ENCODE data around the gene ABCC10.
A peak's percentile ranks its signal among the peaks of the same experiment; 100 is the strongest.
"Not testable (repeated sequence)": the region's sequence is repeated elsewhere in the genome, so short reads cannot be mapped to it uniquely, and the experiment has no call there.

The ABCC10 gene

DNA sequence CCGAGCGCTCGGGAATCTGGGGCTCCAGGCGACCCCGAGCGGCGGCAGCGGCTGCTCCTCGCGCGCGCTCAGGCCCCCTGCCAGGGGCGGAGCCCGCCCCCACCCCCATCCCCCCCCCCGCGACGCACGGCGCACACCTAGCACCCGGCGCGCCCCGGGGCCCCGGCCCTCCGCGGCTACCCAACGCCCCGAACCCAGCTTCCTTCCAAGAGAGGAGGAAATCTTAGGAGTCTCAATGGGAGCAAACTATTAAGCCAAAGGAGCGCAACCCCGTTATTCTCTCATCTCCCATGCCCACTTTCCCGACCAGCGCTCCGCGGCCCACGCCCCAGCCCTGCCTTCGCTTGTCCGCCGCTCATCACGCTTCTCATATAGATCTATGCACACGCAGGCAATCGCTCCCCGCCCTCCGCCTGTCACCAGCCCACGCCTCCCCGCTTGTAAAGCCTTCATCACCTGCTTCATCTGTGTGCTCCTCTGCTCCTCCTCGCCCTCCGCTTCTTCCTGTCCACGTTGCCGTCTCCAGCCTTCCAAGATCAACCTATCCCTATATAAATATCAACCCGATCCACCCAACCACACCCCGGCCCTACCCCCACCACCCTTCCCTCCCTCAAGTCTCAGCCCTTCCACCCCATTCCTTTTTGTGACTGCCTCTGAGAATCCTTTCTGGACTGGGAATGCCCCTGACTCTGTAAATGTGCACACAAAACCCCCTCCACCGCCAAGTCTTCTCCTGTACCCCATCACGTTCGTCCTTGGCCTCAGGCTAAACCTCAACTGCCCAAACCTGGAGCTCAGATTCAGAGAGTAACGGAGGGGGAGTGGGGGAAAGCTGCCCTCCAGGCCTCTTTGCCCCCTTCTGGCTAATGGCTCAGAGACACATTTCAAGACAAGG, 28.4 kb downstream of the ABCC10 start, which contains the start of gene DLK2:
Gene DLK2, minus strand, starts transcription at position 18 of the 898 bp plus-strand sequence. CDS start 723 bp downstream, outside the sequence.
- Histone ChIP-seq H3K27ac (ENCODE audit: low read depth, low read length, severe bottlenecking) (no peak within 1 kb of the TSS), H3K36me3 (ENCODE audit: control insufficient read depth, insufficient read depth, low read length) (peaks cover 13% of the 10 kb centered on the region), H3K4me1 (ENCODE audit: control insufficient read depth, insufficient read depth, low read length, poor library complexity, severe bottlenecking) (no peaks in the 10 kb centered on the region), H3K4me3 (ENCODE audit: extremely low read depth, insufficient read depth, low read length, poor library complexity, severe bottlenecking) (peak within 1 kb of the TSS; percentile 48), H3K9me3 (ENCODE audit: control insufficient read depth, low read length) (no peaks in the 10 kb centered on the region)
- WGBS, 2 experiments (ENCODE audit: insufficient coverage in 2 of 2), result 4 to 5% methylated on average over 28 of the region's 55 CpGs

DNA sequence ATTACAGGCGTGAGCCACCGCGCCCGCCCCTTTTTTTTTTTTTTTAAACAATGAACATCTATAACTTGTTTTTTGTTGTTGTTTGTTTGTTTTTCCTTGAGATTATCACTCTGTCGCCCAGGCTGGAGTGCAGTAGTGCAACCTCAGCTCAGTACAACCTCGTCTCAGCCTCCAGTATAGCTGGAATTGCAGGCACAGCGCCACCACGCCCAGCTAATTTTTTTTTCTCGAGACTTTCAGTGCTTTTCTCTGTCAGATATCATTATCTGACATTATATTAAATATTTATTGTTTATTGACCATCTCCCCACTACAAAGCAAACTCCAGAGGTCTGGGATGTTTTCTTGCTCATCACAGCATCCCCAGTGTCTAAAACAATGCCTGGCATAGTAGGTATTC, 30.3 kb downstream of the ABCC10 start:
- Histone ChIP-seq H3K36me3 (ENCODE audit: control insufficient read depth, insufficient read depth, low read length) (no peaks in the 10 kb centered on the region), H3K4me3 (ENCODE audit: extremely low read depth, insufficient read depth, low read length, poor library complexity, severe bottlenecking) (no peak overlapping the region), H3K4me1 (ENCODE audit: control insufficient read depth, insufficient read depth, low read length, poor library complexity, severe bottlenecking) (no peaks in the 10 kb centered on the region), H3K27ac (ENCODE audit: low read depth, low read length, severe bottlenecking) (no peak overlapping the region), H3K9me3 (ENCODE audit: control insufficient read depth, low read length) (no peaks in the 10 kb centered on the region)
- 71 to 73% methylated on average over 3 of the region's 9 CpGs for WGBS, 2 experiments (ENCODE audit: insufficient coverage in 2 of 2)

DNA sequence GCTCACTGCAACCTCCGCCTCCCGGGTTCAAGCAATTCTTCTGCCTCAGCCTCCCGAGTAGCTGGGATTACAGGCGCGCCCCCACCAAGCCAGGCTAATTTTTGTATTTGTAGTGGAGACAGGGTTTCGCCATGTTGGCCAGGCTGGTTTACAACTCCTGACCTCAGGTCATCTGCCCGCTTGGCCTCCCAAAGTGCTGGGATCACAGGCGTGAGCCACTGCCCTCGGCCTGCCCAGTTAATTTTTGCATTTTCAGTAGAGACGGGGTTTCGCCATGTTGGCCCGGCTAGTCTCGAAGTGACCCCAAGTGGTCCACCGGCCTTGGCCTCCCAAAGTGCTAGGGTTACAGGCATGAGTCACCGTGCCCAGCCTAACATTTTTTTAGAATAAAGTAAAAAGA, 30.8 kb downstream of the ABCC10 start:
- H3K27ac ChIP-seq (ENCODE audit: low read depth, low read length, severe bottlenecking); H3K4me3 ChIP-seq (ENCODE audit: extremely low read depth, insufficient read depth, low read length, poor library complexity, severe bottlenecking); H3K36me3 ChIP-seq (ENCODE audit: control insufficient read depth, insufficient read depth, low read length); H3K4me1 ChIP-seq (ENCODE audit: control insufficient read depth, insufficient read depth, low read length, poor library complexity, severe bottlenecking); H3K9me3 ChIP-seq (ENCODE audit: control insufficient read depth, low read length): not testable (repeated sequence)
- WGBS, 2 experiments (ENCODE audit: insufficient coverage in 2 of 2), result 95 to 96% methylated on average over 10 to 11 of the region's 15 CpGs

- WGBS, 2 experiments (ENCODE audit: insufficient coverage in 2 of 2), result 100% methylated on average over 1 of the region's 1 CpG; no CpG with 5 or more reads in 1 of the 2 experiments
- H3K4me1 ChIP-seq (ENCODE audit: control insufficient read depth, insufficient read depth, low read length, poor library complexity, severe bottlenecking), result no peaks in the 10 kb centered on the region
Measured at GRCh38 chr6:43459535-43459934, 32.2 kb downstream of the ABCC10 start.

GRCh38 chr6:43460032-43460431, 32.7 kb downstream of the ABCC10 start:
- WGBS, 2 experiments (ENCODE audit: insufficient coverage in 2 of 2), result 79 to 86% methylated on average over 4 of the region's 4 CpGs
- Histone ChIP-seq H3K9me3 (ENCODE audit: control insufficient read depth, low read length) (no peaks in the 10 kb centered on the region), H3K36me3 (ENCODE audit: control insufficient read depth, insufficient read depth, low read length) (no peaks in the 10 kb centered on the region), H3K4me1 (ENCODE audit: control insufficient read depth, insufficient read depth, low read length, poor library complexity, severe bottlenecking) (no peaks in the 10 kb centered on the region), H3K4me3 (ENCODE audit: extremely low read depth, insufficient read depth, low read length, poor library complexity, severe bottlenecking) (no peak overlapping the region), H3K27ac (ENCODE audit: low read depth, low read length, severe bottlenecking) (no peak overlapping the region)

More at GRCh38 chr6:43459535-43459934, 32.2 kb downstream of the ABCC10 start:
- no peaks in the 10 kb centered on the region for H3K36me3 ChIP-seq (ENCODE audit: control insufficient read depth, insufficient read depth, low read length)
- no peaks in the 10 kb centered on the region for H3K9me3 ChIP-seq (ENCODE audit: control insufficient read depth, low read length)
- no peak overlapping the region for H3K4me3 ChIP-seq (ENCODE audit: extremely low read depth, insufficient read depth, low read length, poor library complexity, severe bottlenecking)
- no peak overlapping the region for H3K27ac ChIP-seq (ENCODE audit: low read depth, low read length, severe bottlenecking)

DNA sequence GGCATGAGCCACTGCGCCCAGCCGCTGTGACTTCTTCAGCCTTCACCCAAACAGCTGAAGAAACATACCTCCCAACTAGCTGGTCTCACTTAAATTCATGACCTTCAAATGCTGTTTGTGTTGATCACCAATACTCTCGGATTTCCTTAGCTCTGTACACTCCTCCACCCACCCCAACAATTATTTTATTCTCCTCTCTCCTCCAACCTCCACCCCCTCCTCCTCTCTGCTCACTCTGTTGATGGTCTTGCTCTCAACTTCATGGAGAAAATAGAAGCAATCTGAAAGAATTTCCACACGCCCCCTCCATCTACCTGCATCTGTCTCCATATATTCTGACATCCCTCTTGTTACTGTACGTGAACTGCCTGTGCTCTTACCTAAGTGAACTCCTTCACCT, 34.6 kb downstream of the ABCC10 start:
- 75 to 79% methylated on average over 5 of the region's 5 CpGs for WGBS, 2 experiments (ENCODE audit: insufficient coverage in 2 of 2)
- no peaks in the 10 kb centered on the region for H3K9me3 ChIP-seq (ENCODE audit: control insufficient read depth, low read length)
- no peak overlapping the region for H3K4me3 ChIP-seq (ENCODE audit: extremely low read depth, insufficient read depth, low read length, poor library complexity, severe bottlenecking)
- no peak overlapping the region for H3K27ac ChIP-seq (ENCODE audit: low read depth, low read length, severe bottlenecking)
- H3K36me3 ChIP-seq (ENCODE audit: control insufficient read depth, insufficient read depth, low read length), result no peaks in the 10 kb centered on the region
- H3K4me1 ChIP-seq (ENCODE audit: control insufficient read depth, insufficient read depth, low read length, poor library complexity, severe bottlenecking), result no peaks in the 10 kb centered on the region

DNA sequence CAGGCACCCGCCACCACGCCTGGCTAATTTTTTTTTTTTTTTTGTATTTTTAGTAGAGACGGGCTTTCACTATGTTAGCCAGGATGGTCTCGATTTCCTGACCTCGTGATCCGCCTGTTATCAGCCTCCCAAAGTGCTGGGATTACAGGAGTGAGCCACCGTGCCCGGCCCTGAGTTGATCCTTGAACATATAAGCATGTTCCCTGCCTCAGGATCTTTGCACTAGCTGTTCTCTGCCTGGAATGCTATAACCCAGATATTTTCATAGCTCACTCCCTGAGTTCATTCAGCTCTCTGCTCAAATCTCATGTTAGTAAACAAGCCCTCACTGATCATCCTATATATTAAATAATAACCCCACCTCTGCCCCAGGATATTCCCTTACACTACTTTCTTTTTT, 37.0 kb downstream of the ABCC10 start:
- Histone ChIP-seq H3K9me3 (ENCODE audit: control insufficient read depth, low read length) (no peaks in the 10 kb centered on the region), H3K4me1 (ENCODE audit: control insufficient read depth, insufficient read depth, low read length, poor library complexity, severe bottlenecking) (no peaks in the 10 kb centered on the region), H3K4me3 (ENCODE audit: extremely low read depth, insufficient read depth, low read length, poor library complexity, severe bottlenecking) (no peak overlapping the region), H3K27ac (ENCODE audit: low read depth, low read length, severe bottlenecking) (no peak overlapping the region), H3K36me3 (ENCODE audit: control insufficient read depth, insufficient read depth, low read length) (no peaks in the 10 kb centered on the region)
- WGBS, 2 experiments (ENCODE audit: insufficient coverage in 2 of 2), result 82 to 89% methylated on average over 3 to 6 of the region's 8 CpGs

GRCh38 chr6:43465948-43466347, 38.6 kb downstream of the ABCC10 start:
- Histone ChIP-seq H3K36me3 (ENCODE audit: control insufficient read depth, insufficient read depth, low read length) (no peaks in the 10 kb centered on the region), H3K4me3 (ENCODE audit: extremely low read depth, insufficient read depth, low read length, poor library complexity, severe bottlenecking) (no peak overlapping the region), H3K4me1 (ENCODE audit: control insufficient read depth, insufficient read depth, low read length, poor library complexity, severe bottlenecking) (no peaks in the 10 kb centered on the region), H3K9me3 (ENCODE audit: control insufficient read depth, low read length) (no peaks in the 10 kb centered on the region), H3K27ac (ENCODE audit: low read depth, low read length, severe bottlenecking) (no peak overlapping the region)
- WGBS, 2 experiments (ENCODE audit: insufficient coverage in 2 of 2), result 88 to 100% methylated on average over 1 of the region's 2 CpGs

GRCh38 chr6:43467265-43467664, 39.9 kb downstream of the ABCC10 start:
- H3K9me3 ChIP-seq (ENCODE audit: control insufficient read depth, low read length); H3K4me3 ChIP-seq (ENCODE audit: extremely low read depth, insufficient read depth, low read length, poor library complexity, severe bottlenecking); H3K36me3 ChIP-seq (ENCODE audit: control insufficient read depth, insufficient read depth, low read length); H3K4me1 ChIP-seq (ENCODE audit: control insufficient read depth, insufficient read depth, low read length, poor library complexity, severe bottlenecking); H3K27ac ChIP-seq (ENCODE audit: low read depth, low read length, severe bottlenecking): not testable (repeated sequence)
- 79 to 90% methylated on average over 3 of the region's 5 CpGs for WGBS, 2 experiments (ENCODE audit: insufficient coverage in 2 of 2)

GRCh38 chr6:43467752-43468151, 40.4 kb downstream of the ABCC10 start:
- Histone ChIP-seq H3K27ac (ENCODE audit: low read depth, low read length, severe bottlenecking) (no peak overlapping the region), H3K9me3 (ENCODE audit: control insufficient read depth, low read length) (no peaks in the 10 kb centered on the region), H3K36me3 (ENCODE audit: control insufficient read depth, insufficient read depth, low read length) (no peaks in the 10 kb centered on the region), H3K4me1 (ENCODE audit: control insufficient read depth, insufficient read depth, low read length, poor library complexity, severe bottlenecking) (no peaks in the 10 kb centered on the region), H3K4me3 (ENCODE audit: extremely low read depth, insufficient read depth, low read length, poor library complexity, severe bottlenecking) (no peak overlapping the region)
- WGBS, 2 experiments (ENCODE audit: insufficient coverage in 2 of 2), result 90 to 91% methylated on average over 2 to 4 of the region's 4 CpGs

DNA sequence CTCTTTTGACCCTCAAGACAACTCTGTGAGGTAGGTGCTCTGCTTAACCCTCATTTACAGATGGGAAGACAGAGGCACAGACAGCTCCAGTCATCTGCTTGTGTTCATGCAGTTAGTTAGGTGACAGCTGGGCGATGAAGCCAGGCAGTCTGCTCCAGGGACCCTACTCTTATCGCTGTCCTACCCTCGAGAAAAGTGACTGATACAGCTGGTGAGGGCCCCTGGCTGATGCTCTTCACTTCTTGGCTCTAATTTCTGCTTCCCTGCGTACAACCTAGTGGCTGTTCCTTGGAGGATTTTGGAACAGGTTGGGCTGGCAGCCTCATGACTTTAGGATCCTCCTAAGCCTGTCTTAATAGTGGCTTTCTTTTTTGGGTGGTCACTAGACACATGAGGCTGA, 40.9 kb downstream of the ABCC10 start:
- Histone ChIP-seq H3K4me1 (ENCODE audit: control insufficient read depth, insufficient read depth, low read length, poor library complexity, severe bottlenecking) (no peaks in the 10 kb centered on the region), H3K4me3 (ENCODE audit: extremely low read depth, insufficient read depth, low read length, poor library complexity, severe bottlenecking) (no peak overlapping the region), H3K9me3 (ENCODE audit: control insufficient read depth, low read length) (no peaks in the 10 kb centered on the region), H3K27ac (ENCODE audit: low read depth, low read length, severe bottlenecking) (no peak overlapping the region), H3K36me3 (ENCODE audit: control insufficient read depth, insufficient read depth, low read length) (no peaks in the 10 kb centered on the region)
- 91 to 96% methylated on average over 4 of the region's 4 CpGs for WGBS, 2 experiments (ENCODE audit: insufficient coverage in 2 of 2)

Data from mesodermal cell (in vitro differentiated cells).